Middle frontal gyrus (tissue), 1 donor: ENCODE measurements around the gene GUCY2D.

Source experiments
- DNase-seq: peaks from one replicate; pipeline ENCODE4 v3.0.0-alpha.2; 2015; ENCODE audit warnings: low spot score; ENCODE audit errors: extremely low spot score

GUCY2D gene

GRCh38 chr17:8063761-8064534, 61.5 kb downstream of the GUCY2D start:
- DNase-seq, result no peak

DNA sequence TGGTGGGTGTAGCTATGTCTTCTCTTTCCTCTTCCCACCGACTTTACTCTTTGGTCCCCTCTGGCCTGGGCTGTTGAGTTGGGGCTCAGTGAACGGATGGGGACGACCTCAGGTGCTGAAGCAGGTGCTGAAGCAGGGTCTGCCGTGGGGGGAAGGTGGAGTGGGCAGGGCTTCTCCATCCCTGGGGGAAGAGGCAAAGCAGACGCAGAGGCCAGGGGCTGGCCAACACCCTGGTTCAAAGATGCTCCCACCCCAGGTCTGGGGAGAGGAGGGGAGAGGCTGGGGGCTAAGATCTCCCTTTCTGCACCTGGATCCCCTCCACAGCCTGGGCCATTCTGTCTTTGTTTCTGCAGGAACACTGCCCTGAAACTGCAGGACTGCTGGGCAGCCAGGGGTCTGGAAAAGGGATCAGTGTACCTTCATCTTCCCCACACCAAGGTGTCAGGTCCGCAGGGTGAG, 62.2 kb downstream of the GUCY2D start:
- no peak for DNase-seq

- no peak for DNase-seq
Observed at GRCh38 chr17:8066841-8067775, 64.7 kb downstream of the GUCY2D start.

DNA sequence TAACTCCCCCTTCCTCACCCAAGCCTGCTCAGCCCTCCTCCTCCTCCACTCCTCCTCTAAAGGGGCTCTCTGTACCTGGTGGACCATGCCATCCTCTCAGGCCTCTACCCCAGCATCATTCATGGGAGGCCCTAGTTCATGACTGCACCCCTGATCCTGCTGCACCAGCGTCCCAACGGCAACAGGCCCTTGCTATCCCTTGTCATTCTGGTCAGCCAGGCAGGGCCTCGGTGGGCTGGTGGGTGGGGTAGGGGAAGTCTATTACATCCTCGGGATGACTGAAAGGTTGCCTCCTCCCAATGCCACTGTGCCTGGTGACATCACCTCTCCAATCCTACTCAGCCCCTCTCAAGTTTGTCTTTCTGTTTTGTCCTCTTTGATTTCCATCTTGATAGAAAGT, 65.4 kb downstream of the GUCY2D start:
- no peak for DNase-seq

DNA sequence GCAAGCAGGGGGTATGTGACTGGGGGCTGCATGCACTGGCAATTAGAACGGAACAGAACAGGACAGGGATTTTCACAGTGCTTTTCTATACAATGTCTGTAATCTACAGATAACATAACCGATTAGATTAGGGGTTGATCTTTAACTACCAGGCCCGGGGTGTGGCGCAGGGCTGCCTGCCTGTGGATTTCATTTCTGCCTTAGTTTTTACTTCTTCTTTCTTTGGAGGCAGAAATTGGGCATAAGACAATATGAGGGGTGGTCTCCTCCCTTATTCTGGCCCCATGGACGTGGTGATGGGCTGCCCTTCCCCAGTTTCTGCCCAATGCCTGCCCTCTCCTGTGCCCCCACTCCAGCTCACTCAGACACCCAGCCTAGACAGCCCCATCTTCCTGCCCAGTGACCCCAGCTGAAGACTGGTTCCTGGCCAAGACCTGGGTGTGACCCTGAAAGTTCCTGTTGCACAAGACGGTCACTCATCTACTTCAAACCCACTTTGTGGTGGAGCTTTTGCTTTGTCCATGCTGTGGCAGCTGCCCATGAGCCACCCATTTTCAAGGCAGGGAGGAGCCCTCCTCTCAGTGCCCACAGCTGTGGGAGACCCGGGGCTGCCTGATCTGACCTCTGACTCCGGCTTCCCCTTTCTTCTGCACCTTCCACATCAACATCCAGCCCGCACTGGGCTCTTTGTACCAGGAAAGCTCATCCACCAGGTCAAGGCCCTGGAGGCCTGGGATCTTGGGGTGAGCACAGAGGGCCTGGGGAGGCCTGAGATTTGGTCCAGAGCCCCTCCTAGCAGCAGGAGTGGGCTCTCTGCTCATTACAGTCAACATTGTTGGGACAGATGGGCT, 66.5 kb downstream of the GUCY2D start:
- DNase-seq, result no peak

DNA sequence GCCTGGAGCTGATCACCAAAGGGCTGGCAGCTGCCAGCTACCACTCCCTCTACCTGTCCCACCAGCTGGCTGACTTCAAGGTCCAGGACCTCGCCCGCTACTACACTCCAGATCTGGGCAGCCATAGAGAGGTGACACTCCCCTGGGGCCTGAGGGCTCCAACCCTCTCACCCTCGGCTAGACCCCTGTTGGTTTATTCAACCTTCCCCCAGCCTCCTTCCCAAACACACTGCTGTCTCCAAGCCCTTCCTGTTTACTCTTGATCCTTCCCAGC, 67.1 kb downstream of the GUCY2D start:
- no peak for DNase-seq
